SK-N-SH (cell line): ENCODE measurements around the gene C1QTNF4.

ENCODE experiments used
- CTCF ChIP-seq: fragments of 200-600 bp; sonication (generic); IDR thresholded peaks from 2 replicates; pipeline ENCODE4 v1.6.1; 2017; ENCODE audit warnings: antibody characterized with exemption, mild to moderate bottlenecking, moderate library complexity
- ELF1 ChIP-seq: IDR thresholded peaks from 2 replicates; pipeline ENCODE4 v1.4.0; 2012
- EP300 ChIP-seq, 2 experiments: IDR thresholded peaks; 2 replicates each; pipeline versions ENCODE4 v1.4.0 to v1.6.1; 2012; ENCODE audit warnings: borderline replicate concordance in 1 of 2, low read depth in 1 of 2, low read length in 1 of 2
- GABPA ChIP-seq: IDR thresholded peaks from 2 replicates; pipeline ENCODE4 v1.4.0; 2012; ENCODE audit warnings: low read depth, mild to moderate bottlenecking
- GATA2 ChIP-seq: sonication (generic); formaldehyde crosslinking; IDR thresholded peaks from 2 replicates; pipeline ENCODE4 v1.5.0; 2020; ENCODE audit warnings: mild to moderate bottlenecking, missing genetic modification reagents
- MAX ChIP-seq: IDR thresholded peaks from 2 replicates; pipeline ENCODE4 v1.4.0; 2012; ENCODE audit warnings: low read depth
- RAD21 ChIP-seq: IDR thresholded peaks from 2 replicates; pipeline ENCODE4 v1.6.1; 2012; ENCODE audit warnings: mild to moderate bottlenecking, low read length
- REST ChIP-seq: IDR thresholded peaks from 2 replicates; pipeline ENCODE4 v1.6.1; 2012; ENCODE audit warnings: mild to moderate bottlenecking, low read depth, low read length, moderate library complexity
- TAF1 ChIP-seq: IDR thresholded peaks from 2 replicates; pipeline ENCODE4 v1.6.1; 2012; ENCODE audit warnings: low read depth, mild to moderate bottlenecking, low read length, moderate library complexity, borderline replicate concordance
- YY1 ChIP-seq: IDR thresholded peaks from 2 replicates; pipeline ENCODE4 v1.4.0; 2012; ENCODE audit warnings: low read depth, mild to moderate bottlenecking

GRCh38 chr11:47564933-47565339 is 29.3 kb downstream of the C1QTNF4 start:
- TF ChIP-seq GATA2 (CRISPR knock-in tag) (no peak), ELF1 (no peak), YY1 (no peak), GABPA (no peak), CTCF (no peak), MAX (no peak), EP300 (IDR thresholded peaks at IDR 0.05; ENCODE audit: borderline replicate concordance in 1 of 2, low read depth in 1 of 2, low read length in 1 of 2) (no peak), RAD21 (no peak), REST (no peak), TAF1 (no peak)
